K562 (cell line): ENCODE results near the gene EIF3CL.
"Not testable (repeated sequence)": the region's sequence is repeated elsewhere in the genome, so short reads cannot be mapped to it uniquely, and the experiment has no call there.

ENCODE experiments used
- KDM1A ChIP-seq, 2 experiments: fragments of 450-650 bp; IDR thresholded peaks; 2 replicates each; pipeline ENCODE4 v1.6.1; 2016; ENCODE audit warnings: mild to moderate bottlenecking in 2 of 2
- POLR2A ChIP-seq: fragments of 450-650 bp; conservative IDR thresholded peaks from 2 replicates; pipeline ENCODE4 v1.6.1; 2016
- YY1 ChIP-seq, 3 experiments: IDR thresholded peaks; 2 replicates each; pipeline ENCODE4 v1.6.1; 2011; ENCODE audit warnings: low read length in 2 of 3, mild to moderate bottlenecking in 2 of 3, moderate library complexity in 2 of 3, borderline replicate concordance in 1 of 3, control low read depth in 1 of 3, low read depth in 1 of 3; ENCODE audit not compliant: insufficient read depth in 3 of 3, insufficient replicate concordance in 2 of 3, control insufficient read depth in 1 of 3, insufficient read length in 1 of 3; ENCODE audit errors: extremely low read depth in 1 of 3
- ZNF146 ChIP-seq: IDR thresholded peaks from one replicate; pipeline ENCODE4 v1.6.1; 2018; ENCODE audit warnings: missing compliant biosample characterization; ENCODE audit not compliant: unreplicated experiment
- TF ChIP-seq, protein P1 (sequence below): sonication (generic); formaldehyde crosslinking; IDR thresholded peaks from 2 replicates; pipeline ENCODE4 v1.4.0; 2020; ENCODE audit warnings: mild to moderate bottlenecking, missing genetic modification reagents
- TF ChIP-seq, protein P2 (sequence below): fragments of 450-650 bp; formaldehyde crosslinking; IDR thresholded peaks from 2 replicates; pipeline ENCODE4 v1.4.0; 2020; ENCODE audit warnings: mild to moderate bottlenecking, moderate library complexity
- TF ChIP-seq, protein P3 (sequence below): fragments of 450-650 bp; IDR thresholded peaks from 2 replicates; pipeline ENCODE4 v1.6.1; 2016
- TF ChIP-seq, protein P4 (sequence below), 2 experiments: fragments of 450-650 bp; IDR thresholded peaks; 2 replicates each; pipeline ENCODE4 v1.6.1; 2016; ENCODE audit warnings: mild to moderate bottlenecking in 2 of 2, borderline replicate concordance in 1 of 2, low read depth in 1 of 2, moderate library complexity in 1 of 2

DNA sequence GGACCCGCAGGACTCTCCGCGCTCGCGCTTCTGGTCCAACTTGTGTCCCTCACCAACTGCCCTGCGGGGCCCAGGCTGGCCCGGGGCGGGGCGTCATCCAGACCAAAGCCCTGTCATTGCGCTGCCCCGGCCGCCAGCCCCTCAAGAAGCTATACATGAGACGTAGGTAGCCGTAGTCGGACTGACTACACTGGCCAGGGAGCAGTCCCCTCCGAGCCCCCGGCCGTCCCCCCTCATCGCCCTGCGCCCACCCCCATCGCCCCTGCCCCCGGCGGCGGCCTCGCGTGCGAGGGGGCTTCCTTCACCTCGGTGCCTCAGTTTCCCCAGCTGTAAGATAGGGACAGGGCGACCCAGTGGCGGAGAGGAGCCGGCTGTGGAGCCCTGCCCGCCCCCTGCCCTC, 35.7 kb downstream of the EIF3CL start:
- TF ChIP-seq, protein P1, sequence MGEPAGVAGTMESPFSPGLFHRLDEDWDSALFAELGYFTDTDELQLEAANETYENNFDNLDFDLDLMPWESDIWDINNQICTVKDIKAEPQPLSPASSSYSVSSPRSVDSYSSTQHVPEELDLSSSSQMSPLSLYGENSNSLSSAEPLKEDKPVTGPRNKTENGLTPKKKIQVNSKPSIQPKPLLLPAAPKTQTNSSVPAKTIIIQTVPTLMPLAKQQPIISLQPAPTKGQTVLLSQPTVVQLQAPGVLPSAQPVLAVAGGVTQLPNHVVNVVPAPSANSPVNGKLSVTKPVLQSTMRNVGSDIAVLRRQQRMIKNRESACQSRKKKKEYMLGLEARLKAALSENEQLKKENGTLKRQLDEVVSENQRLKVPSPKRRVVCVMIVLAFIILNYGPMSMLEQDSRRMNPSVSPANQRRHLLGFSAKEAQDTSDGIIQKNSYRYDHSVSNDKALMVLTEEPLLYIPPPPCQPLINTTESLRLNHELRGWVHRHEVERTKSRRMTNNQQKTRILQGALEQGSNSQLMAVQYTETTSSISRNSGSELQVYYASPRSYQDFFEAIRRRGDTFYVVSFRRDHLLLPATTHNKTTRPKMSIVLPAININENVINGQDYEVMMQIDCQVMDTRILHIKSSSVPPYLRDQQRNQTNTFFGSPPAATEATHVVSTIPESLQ (CRISPR knock-in tag): not testable (repeated sequence)
- TF ChIP-seq, protein P2, sequence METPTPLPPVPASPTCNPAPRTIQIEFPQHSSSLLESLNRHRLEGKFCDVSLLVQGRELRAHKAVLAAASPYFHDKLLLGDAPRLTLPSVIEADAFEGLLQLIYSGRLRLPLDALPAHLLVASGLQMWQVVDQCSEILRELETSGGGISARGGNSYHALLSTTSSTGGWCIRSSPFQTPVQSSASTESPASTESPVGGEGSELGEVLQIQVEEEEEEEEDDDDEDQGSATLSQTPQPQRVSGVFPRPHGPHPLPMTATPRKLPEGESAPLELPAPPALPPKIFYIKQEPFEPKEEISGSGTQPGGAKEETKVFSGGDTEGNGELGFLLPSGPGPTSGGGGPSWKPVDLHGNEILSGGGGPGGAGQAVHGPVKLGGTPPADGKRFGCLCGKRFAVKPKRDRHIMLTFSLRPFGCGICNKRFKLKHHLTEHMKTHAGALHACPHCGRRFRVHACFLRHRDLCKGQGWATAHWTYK (CRISPR knock-in tag): not testable (repeated sequence)
- not testable (repeated sequence) for TF ChIP-seq POLR2A; ZNF146 (CRISPR knock-in tag); YY1 (IDR thresholded peaks at IDR 0.05; ENCODE audit: borderline replicate concordance in 1 of 3, control insufficient read depth in 1 of 3, extremely low read depth in 1 of 3, insufficient read depth in 3 of 3, insufficient read length in 1 of 3, insufficient replicate concordance in 2 of 3, low read depth in 1 of 3, low read length in 2 of 3); KDM1A (IDR thresholded peaks at IDR 0.05)
- TF ChIP-seq, protein P3, sequence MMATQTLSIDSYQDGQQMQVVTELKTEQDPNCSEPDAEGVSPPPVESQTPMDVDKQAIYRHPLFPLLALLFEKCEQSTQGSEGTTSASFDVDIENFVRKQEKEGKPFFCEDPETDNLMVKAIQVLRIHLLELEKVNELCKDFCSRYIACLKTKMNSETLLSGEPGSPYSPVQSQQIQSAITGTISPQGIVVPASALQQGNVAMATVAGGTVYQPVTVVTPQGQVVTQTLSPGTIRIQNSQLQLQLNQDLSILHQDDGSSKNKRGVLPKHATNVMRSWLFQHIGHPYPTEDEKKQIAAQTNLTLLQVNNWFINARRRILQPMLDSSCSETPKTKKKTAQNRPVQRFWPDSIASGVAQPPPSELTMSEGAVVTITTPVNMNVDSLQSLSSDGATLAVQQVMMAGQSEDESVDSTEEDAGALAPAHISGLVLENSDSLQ: not testable (repeated sequence)
- TF ChIP-seq, protein P4, sequence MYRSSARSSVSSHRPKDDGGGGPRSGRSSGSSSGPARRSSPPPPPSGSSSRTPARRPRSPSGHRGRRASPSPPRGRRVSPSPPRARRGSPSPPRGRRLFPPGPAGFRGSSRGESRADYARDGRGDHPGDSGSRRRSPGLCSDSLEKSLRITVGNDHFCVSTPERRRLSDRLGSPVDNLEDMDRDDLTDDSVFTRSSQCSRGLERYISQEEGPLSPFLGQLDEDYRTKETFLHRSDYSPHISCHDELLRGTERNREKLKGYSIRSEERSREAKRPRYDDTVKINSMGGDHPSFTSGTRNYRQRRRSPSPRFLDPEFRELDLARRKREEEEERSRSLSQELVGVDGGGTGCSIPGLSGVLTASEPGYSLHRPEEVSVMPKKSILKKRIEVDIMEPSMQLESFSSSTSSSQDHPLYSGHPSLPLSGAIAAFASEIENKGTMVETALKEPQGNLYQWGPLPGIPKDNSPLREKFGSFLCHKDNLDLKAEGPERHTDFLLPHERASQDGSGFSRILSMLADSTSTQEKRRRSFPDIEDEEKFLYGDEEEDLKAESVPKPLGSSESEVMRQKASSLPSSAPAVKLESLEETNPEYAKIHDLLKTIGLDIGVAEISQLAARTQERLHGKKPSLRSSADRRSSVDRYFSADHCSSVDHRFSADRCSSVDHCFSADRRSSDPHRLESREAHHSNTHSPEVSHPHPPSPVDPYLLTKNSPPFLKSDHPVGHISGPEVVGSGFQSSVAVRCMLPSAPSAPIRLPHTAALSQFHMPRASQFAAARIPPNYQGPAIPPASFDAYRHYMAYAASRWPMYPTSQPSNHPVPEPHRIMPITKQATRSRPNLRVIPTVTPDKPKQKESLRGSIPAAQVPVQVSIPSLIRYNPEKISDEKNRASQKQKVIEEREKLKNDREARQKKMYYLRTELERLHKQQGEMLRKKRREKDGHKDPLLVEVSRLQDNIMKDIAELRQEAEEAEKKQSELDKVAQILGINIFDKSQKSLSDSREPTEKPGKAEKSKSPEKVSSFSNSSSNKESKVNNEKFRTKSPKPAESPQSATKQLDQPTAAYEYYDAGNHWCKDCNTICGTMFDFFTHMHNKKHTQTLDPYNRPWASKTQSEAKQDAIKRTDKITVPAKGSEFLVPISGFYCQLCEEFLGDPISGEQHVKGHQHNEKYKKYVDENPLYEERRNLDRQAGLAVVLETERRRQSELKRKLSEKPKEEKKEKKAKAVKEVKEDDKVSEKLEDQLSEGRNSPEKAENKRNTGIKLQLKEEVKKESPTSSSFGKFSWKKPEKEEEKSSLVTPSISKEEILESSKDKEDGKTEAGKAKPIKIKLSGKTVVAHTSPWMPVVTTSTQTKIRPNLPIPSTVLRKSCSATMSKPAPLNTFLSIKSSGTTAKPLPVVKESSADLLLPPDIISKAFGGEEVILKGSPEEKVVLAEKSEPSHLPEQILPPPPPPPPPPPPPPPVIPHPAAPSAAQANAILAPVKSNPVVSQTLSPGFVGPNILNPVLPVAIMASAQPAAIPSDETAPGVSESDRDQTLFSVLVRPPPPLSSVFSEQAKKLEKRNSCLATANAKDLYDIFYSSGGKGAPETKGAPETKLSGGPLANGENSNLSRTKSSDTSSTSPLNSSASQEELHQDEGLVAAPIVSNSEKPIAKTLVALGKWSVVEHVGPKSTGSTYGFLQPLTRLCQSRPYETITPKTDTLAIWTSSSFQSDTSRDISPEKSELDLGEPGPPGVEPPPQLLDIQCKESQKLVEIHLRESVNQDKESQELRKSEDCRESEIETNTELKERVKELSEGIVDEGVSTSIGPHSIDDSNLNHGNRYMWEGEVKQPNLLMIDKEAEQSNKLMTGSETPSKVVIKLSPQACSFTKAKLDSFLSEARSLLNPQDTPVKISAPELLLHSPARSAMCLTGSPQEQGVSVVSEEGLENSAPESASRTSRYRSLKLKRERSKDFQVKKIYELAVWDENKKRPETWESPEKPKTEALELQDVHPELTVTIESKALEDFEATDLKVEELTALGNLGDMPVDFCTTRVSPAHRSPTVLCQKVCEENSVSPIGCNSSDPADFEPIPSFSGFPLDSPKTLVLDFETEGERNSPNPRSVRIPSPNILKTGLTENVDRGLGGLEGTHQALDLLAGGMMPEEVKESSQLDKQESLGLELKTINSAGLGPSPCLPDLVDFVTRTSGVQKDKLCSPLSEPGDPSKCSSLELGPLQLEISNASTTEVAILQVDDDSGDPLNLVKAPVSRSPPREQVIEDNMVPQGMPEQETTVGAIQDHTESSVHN (IDR thresholded peaks at IDR 0.05; ENCODE audit: borderline replicate concordance in 1 of 2, low read depth in 1 of 2): not testable (repeated sequence)
